HG02981 (cell line): Measurements from ENCODE around the gene GSTM3.
"Not testable (repeated sequence)": the region's sequence is repeated elsewhere in the genome, so short reads cannot be mapped to it uniquely, and the experiment has no call there.

Experiments used
- ATAC-seq: cut with Tn5 transposase; IDR thresholded peaks from one replicate; pipeline ENCODE4 v1.9.1; 2021; ENCODE audit warnings: mild to moderate bottlenecking, moderate library complexity; ENCODE audit not compliant: unreplicated experiment

GSTM3 gene

GRCh38 chr1:109708949-109709348 lies 31.9 kb downstream of the GSTM3 start:
- ATAC-seq = not testable (repeated sequence)

GRCh38 chr1:109705411-109705810 lies 35.4 kb downstream of the GSTM3 start:
- no peak for ATAC-seq

- ATAC-seq = no peak
These were observed 36.7 kb downstream of the GSTM3 start for GRCh38 chr1:109704173-109704572.

GRCh38 chr1:109702940-109703339 lies 37.9 kb downstream of the GSTM3 start:
- not testable (repeated sequence) for ATAC-seq

- ATAC-seq = not testable (repeated sequence)
These were observed 43.0 kb downstream of the GSTM3 start for GRCh38 chr1:109697861-109698260.

- ATAC-seq = no peak
These were observed 43.8 kb downstream of the GSTM3 start for GRCh38 chr1:109697066-109697465.

- ATAC-seq = not testable (repeated sequence)
These were observed 45.7 kb downstream of the GSTM3 start for GRCh38 chr1:109695138-109695537.

GRCh38 chr1:109694400-109694799 lies 46.4 kb downstream of the GSTM3 start:
- ATAC-seq = not testable (repeated sequence)

GRCh38 chr1:109691759-109692158 lies 49.1 kb downstream of the GSTM3 start:
- no peak for ATAC-seq

- ATAC-seq = no peak
These were observed 50.9 kb downstream of the GSTM3 start for GRCh38 chr1:109689844-109690405.

- no peak for ATAC-seq
These were observed 53.0 kb downstream of the GSTM3 start, which contains the start of gene GSTM1 for GRCh38 chr1:109687641-109688499. GSTM1 (plus strand) TSS chr1:109687817; CDS start chr1:109687874, 57 bp downstream.

- ATAC-seq = not testable (repeated sequence)
These were observed 53.7 kb downstream of the GSTM3 start for GRCh38 chr1:109687109-109687508.

GRCh38 chr1:109685890-109686289 lies 54.9 kb downstream of the GSTM3 start:
- ATAC-seq = not testable (repeated sequence)

- ATAC-seq = not testable (repeated sequence)
These were observed 55.4 kb downstream of the GSTM3 start for GRCh38 chr1:109685399-109685798.

GRCh38 chr1:109684777-109685176 lies 56.1 kb downstream of the GSTM3 start:
- not testable (repeated sequence) for ATAC-seq
